KBM-7 (cell line): ENCODE data around the gene TCF23.

Experiments used
- DNase-seq: peaks from one replicate; pipeline ENCODE4 v3.0.0-alpha.2; 2015
- in situ Hi-C: fragments of 300-500 bp; cut with MboI; formaldehyde crosslinking; loops from 2 replicates; pipeline ENCODE4 v1.14.3; 2020; ENCODE audit warnings: low sequenced_read_pairs, low pct_unique_long_range_greater_than_20kb, mixed read lengths

The TCF23 gene

DNA sequence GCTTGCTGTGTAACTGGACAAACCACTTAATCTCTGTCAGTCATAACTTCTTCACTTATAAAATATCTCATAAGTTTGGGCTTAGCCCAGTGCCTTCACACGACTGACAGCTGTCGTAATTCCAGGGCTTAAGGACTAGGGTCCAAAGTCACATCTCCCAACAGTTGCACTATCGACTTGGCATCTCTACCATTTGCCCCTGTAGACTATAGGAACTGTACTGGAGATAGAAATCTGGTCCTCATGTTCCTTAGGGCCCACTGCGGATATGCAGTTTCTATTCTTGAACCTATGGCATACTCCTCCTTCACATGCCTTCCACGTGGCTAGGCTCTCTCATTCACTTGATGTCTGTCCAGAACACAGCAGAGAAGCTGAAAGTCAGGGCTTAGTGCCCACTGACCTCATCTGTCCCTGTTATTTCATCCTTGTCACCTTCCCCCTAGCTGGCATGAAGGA lies 22.5 kb upstream of the TCF23 start:
- in situ Hi-C loops = no loop called here
- no peak for DNase-seq

DNA sequence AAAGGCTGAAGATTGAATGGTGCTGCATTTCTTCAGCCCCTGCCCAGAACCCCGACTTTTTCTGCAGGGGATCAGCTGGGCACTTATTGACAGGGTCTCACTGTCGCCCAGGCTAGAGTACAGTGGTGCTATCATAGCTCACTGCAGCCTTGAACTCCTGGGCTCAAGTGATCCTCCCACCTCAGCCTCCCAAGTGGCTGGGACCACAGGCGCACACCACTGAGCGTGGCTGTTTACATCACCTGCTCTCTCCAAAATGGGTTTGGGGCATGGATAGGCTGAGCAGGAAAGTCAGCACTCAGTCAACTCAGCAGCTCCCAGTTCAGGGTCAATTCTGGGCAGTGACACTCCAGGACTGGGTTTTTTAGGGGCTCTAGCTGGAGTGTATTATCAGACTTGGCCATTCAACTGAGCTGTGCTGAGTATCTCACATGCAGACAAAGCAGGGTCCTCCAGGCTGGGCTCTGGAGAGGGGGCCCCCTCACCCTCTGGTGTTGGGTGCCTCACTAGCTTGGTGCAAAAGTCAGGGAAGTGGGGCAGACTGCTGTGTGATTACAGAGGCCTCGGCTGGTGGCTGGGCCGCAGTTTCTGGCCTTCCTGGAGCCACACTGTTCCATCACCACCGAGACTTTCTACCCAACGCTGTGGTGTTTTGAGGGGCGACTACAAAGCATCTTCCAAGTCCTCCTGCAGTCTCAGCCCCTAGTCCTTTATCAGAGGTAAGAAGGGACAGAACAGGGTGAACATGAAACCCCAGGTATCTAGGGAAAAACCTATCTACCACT lies 20.7 kb upstream of the TCF23 start:
- no peak for DNase-seq
- in situ Hi-C loops = no loop called here

DNA sequence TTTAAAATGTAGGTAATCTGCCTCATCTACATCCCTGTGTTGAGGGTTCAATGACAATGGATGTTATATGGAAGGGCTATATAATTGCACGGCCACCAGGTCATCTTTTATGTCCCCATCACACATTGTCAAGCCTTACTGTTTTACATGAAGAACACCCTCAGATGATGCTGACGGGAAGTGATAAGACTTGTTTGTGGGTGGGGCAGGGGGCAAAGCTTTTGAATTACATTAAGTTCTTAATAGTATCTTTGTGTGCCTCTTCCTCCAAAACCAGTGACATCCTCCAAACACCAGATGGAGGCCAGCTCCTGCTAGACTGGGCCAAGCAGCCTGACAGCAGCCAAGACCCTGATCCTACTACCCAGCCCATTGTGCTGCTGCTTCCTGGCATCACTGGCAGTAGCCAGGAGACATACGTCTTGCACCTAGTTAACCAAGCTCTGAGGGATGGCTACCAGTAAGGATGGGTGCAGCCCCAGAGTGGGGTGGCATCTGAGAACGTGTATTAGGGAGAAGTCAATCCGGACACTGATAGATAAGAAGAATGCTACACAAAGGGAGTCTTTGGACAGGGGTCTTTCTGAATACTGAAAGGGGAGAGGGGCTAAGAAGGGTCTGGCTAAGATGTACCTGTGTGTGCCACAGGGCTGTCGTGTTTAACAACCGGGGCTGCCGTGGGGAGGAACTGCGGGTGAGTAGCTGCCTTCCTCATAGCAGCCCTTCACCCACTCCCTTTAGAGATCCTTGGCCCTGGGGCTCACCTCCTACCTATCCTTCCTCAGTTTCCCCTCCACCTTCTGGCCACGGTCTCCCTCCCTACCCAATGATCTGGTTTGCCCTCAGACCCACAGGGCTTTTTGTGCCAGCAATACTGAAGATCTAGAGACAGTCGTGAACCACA lies 19.9 kb upstream of the TCF23 start:
- no peak for DNase-seq
- in situ Hi-C loops = no loop called here

DNA sequence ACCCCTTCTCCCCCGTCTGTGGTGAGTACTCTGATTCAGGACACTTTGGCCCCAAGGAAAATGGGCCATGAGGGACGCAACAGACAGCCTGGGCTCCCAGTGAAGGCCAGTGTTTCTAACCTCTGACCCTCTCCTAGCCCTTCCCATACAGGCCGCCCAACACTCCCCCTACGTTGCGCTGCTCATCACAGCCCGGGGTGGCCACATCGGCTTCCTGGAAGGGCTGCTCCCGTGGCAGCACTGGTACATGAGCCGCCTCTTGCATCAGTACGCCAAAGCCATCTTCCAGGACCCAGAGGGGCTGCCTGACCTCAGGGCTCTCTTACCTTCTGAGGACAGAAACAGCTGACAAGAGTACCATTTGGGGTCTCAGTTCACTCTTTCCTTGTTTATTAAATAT lies 18.4 kb upstream of the TCF23 start:
- in situ Hi-C loops = no loop called here

DNA sequence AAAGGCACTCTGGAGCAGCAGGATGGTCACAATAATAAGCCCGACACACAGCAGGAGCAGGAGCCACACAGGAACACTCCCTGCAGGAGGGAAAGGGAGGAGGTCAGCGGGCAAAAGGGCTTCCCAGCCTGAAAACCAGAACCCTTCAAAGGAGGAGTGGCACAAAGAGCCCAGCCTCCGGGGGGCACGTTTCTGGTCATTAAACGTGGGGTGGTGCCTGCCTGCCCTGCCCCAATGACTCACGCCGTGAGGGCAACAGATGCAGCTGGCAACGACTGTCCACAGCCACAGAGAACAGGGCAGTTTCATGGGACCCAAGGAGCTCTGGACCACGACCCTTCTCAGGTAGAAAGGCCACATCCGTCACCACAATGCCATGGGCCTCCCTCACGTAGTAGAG lies 17.4 kb upstream of the TCF23 start:
- in situ Hi-C loops = no loop called here
- DNase-seq = no peak

More for the DNA sequence above, 18.4 kb upstream of the TCF23 start:
- DNase-seq = no peak

DNA sequence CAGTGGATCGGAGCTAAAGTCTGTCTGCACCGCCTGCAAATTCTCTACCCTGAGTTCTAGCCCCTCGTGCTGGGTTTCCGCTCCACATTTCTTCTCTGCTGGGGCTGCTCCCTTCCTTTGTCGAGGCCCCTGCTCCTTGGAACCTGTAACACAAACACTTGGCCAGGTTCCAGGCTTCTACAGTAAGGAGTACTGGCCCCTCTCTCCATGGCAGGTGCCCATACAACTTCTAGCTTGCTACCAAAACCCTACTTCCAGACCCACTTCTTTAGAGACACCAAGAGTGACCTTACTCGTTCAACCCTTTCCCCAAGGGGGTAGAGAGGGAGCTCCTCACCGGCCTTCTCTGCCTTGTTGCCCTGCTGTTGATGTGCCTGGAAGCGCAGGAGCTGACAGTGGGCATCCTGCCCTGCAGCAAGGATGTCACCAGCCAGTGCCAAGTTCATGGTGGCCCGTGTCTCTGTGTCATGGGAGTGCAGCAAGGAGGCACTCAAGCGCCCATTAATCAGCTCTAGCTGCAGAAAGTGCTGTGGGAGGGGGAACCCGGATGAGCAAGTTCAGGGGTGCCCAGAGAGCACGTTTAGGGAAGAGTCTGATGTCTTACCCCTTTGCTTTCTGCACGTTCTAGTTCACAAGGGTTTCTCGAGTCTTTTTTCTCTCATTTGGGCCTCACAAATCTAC lies 15.5 kb upstream of the TCF23 start:
- peak; percentile 19 for DNase-seq
- in situ Hi-C loops = no loop called here

DNA sequence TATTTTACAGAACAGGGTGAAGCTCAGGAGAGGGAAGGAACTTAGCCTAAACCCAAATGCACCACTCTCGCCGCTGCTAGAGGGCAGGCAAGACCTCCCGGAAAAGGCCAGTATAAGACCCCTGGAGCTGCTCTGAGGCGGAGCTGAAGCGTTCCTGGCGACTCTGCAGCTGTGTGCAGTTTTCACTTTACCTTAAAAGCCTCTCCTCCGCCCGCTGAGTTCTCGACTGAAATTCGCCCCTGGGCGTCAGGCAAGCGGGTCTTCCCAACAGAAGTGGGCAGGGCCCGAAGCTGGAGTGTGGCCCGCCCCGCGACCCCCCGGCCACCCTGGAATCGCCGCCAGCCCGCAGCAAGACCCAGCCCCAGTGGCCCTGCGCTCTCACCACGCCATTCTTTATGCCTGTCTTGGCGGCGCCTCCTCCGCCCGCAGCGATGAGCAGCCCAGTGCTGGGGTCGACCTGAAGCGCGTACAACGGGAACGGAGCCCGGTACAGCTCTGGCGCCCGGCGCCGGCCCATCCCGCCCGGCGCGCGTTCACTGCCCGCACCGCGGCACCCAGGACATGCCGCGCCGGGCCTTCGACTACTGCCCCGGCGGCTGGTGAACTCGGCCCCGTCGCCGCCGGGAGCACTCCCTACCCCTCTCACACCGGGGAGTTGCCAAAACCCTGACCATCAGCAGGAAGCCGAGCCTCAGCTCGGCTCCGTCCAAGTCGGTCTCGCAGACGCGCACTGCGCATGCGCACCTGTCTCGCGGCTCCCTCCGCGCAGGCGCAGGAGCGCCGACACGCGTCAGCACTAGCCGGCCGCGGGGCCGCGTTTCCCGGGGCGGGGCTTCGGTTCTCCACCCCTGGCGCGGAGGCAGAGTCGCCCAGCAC lies 14.7 kb upstream of the TCF23 start, which contains the start of gene PREB:
PREB (minus strand) TSS at position 732 of the 876 bp plus-strand sequence; CDS start at position 517, 215 bp downstream.
- in situ Hi-C loops = no loop called here
- DNase-seq = peak; percentile 94

DNA sequence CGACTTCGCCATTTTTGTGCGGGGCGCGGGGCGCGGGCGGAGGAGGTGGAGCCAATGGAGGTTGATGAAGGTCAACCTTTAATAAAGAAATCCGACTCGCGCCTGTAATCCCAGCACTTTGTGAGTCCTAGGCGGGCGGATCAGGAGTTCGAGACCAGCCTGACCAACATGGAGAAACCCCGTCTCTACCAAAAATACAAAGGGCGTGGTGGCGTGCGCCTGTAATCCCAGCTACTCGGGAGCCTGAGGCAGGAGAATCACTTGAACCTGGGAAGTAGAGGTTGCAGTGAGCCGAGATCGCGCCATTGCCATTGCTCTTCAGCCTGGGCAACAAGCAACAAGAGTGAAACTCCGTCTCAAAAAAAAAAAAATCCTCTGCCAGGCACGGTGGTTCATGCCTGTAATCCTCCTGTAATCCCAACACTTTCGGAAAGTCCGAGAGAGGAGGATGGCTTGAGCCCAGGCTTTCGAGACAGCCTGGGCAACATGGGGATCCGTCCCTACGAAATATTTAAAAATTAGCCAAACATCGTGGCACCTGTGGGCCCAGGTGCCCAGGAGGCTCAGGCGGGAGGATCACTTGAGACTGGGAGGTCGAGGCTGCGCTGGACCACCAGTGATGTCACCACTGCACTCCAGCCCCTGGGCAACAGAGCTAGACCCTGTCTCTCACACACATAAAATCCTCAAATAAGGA lies 13.9 kb upstream of the TCF23 start:
- no peak for DNase-seq
- in situ Hi-C loops = no loop called here

DNA sequence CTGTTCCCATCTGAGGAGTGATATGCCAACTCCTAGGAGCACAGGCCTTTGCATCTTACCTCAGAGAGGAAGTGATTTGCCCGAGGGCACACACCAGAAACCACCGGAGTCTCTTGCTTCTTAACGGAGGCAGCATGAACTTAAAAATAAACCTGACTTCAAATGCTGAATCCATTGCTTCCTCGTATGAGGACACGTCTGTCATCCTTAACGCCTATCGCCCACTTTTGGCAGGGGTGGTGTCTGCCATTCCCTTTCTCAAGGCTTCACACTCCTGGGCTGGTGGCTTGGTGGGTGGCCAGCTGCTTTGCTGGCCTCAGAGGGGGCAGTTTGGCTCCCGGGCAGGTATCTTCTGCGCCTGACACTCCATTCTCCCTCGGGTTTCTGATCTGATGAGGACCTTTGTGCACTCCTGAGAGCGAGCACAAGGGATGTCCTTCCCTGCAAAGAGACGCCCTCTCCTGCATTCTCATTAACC lies 13.3 kb upstream of the TCF23 start:
- in situ Hi-C loops = no loop called here
- DNase-seq = no peak

DNA sequence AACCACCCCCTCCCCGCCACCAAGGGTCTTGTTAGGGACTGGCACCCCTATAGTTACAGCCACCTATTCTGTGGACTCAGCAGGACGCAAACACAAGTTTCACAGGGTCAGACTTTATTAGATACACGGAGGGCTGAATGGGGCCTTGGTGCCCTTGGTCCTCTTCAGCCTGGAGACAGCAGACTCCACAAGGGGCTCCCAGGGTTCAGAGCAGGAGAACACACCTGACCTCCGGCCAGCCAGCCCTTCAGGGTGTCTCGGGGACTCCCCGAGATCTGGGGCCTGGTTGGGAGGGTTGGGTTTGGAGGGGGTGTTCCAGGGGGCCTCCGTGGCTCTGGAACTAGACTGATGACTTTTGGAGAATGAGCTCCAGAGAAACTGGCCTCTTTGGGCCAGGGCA lies 12.1 kb upstream of the TCF23 start:
- DNase-seq = no peak
- in situ Hi-C loops = no loop called here

DNA sequence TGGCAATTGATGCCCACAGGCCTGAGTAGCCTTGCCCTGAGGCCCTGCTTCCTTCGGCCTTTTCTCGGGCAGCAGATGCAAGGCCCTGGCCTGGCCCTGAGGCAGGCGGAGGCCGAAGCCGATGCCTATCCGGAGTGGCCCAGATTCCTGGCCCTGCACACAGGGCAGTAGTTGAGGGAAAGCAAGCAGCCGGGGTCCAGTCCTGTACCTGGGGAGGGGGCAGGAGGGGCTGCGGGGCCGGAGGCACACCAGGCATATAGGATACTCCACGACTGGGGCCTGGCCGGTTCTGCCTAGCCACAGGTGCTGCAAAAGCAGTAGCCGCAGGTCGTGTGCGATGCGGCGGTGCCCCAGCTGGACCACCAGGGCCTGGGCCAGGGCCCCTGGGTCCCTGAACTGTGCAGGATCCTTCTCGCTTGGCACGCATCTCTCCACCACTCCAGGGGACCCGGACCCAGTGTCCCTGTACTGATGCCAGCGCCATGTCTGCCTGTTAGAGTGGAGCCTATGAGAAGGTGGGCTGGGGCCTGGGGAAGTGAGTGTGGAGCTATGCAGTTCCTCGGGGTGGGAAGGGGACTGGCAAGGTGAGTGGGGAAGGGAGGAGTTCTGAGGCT lies 11.4 kb upstream of the TCF23 start:
- in situ Hi-C loops = no loop called here
- no peak for DNase-seq

DNA sequence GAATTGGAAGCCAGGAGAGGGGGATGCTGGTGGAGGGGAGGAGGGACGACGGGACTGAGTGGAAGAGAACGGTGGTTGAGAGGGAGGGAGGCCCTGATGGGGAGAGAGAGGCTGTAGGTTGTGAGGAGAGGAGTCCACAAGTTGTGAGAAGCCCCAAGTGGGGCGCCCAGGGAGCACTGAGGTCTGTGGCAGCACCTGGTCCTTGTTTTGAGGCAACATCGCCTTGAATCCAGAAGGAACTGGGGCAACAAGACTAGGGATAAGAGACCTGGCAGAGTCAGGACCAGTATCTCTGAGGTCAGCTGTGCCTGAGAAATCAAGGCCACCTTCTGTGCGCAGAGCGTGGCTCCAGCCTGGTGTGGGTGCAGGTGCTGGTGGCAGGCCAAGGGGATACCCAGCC lies 10.7 kb upstream of the TCF23 start:
- in situ Hi-C loops = no loop called here
- DNase-seq = no peak

DNA sequence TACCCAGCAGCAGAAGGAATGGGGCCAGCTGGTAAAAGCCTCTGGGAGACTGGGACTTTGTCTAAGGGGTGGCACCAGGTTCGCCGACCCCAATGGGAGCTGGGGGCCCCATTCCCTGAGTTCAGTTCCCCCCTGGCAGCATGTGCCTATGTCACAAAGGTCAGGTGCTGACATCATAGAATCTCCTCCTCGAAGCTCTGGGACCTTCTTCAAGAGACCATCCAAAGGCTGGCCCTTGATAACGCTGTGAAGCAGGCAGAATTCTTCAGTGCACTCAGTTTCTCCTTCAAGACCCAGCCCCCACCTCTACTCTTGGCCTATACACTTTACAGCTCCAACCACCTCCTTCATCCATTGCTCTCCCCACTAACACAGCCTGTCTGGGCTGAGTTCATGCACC lies 9.5 kb upstream of the TCF23 start, which contains the start of gene PRR30:
PRR30 (minus strand) TSS at position 101 of the 400 bp plus-strand sequence. CDS start 1,081 bp downstream, outside the sequence.
- no peak for DNase-seq
- in situ Hi-C loops = no loop called here

DNA sequence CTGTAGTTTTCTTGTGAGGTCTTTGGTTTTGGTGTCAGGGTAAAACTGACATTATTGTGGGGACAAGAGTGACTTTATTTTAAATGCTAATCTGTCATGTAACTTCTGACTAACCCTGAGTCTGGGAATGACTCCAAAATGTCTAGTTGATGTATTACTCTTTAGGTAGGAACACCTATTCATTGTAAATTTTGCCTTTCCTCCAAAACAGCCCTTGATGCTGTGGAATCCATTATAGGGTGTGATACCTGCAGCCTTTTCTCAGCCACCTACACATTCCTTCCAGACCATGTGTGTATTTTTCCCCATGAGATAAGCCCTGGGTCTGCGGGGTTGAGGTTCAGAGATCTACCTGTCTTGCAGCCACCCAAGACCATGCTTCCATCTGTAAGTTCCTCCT lies 5.5 kb upstream of the TCF23 start:
- in situ Hi-C loops = no loop called here
- no peak for DNase-seq

DNA sequence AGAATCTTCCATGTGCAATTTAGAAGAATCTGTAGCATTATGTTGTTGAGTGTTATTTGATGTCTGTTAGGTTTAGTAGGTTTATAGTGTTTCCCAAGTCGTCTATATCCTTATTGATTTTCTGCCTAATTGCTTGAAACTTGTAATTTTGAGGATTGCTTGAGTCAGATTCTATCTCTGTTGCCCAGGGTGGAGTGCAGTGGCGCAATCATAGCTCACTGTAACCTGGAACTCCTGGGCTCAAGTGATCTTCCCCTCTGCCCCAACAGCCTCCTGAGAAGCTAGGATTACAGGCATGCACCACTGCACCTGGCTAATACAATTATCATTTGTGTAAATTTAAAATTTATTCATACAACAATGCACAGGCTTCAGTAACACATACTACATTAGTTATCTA lies 3.1 kb upstream of the TCF23 start:
- DNase-seq = no peak
- in situ Hi-C loops = no loop called here

DNA sequence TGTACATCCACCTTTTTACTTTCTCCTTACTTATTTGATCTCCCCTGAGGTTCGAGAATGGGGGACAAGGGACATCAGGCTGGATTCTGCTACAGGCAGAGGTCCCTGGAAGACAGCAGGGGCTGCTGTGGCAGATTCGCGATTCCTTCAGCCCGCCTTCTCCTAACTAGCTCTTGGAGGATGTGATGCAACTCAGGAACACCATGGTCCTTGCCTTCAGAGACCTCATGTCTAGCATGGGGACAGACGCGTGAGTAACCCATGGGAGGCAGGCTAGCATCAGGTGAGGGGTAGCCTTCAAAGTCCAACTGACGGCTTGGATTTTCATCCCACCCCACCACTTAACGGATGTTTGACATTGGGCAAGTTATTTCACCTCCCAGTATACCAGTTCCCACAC lies 869 bp upstream of the TCF23 start:
- in situ Hi-C loops = no loop called here
- DNase-seq = no peak

DNA sequence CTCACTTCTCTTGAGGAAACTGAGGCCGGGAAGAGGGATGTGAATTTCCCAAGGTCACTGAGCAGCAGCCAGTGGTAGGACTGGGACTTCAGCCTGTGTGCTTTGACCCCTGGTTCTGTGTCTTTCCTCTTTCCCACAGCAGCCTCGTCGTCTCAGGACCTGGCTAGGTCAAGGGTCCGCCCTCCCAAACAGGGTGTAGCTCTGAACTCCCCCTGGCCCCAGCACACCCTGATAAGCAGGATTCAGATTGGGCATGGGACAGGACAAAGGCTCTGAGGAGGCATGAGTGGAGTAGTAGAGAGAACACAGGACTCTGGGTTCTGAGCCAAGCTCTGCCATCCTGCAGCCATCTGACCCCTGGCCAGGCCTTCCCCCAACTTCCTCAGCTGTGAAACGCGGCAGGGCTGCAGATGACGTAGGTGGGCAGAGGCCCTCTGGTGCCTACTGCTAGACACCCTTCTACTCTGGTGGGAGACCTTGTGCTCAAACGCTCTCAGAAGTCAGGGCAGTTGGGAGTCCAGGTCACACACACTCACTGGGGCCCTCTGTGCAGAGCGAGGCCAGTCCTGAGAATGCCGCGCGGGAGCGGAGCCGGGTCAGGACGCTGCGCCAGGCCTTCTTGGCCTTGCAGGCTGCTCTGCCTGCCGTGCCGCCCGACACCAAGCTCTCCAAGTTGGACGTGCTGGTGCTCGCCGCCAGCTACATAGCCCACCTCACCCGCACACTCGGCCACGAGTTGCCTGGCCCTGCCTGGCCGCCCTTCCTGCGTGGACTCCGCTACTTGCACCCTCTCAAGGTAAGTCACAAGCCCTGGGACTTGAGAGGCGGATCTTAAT lies 984 bp downstream of the TCF23 start:
- in situ Hi-C loops = no loop called here
- no peak for DNase-seq
